Loucy (cell line): ENCODE measurements around the gene SHROOM3.

Experiments used
- H2AFZ ChIP-seq: fragments of 200-600 bp; sonication (generic); 2 replicates; pipeline ENCODE4 v1.6.0; 2016; ENCODE audit warnings: antibody characterized with exemption, mild to moderate bottlenecking, low read length, moderate library complexity
- H3F3A ChIP-seq: fragments of 200-600 bp; 2 replicates; pipeline ENCODE4 v1.6.0; 2016; ENCODE audit warnings: antibody characterized with exemption, low read depth, mild to moderate bottlenecking
- H3K27me3 ChIP-seq: fragments of 200-600 bp; sonication (generic); 2 replicates; pipeline ENCODE4 v1.6.1; 2014; ENCODE audit warnings: low read length, mild to moderate bottlenecking; ENCODE audit not compliant: insufficient read depth, poor library complexity, severe bottlenecking
- H3K36me3 ChIP-seq: fragments of 200-600 bp; sonication (generic); 2 replicates; pipeline ENCODE4 v1.6.1; 2016; ENCODE audit warnings: low read length; ENCODE audit not compliant: insufficient read depth
- H3K4me1 ChIP-seq: fragments of 200-600 bp; sonication (generic); 2 replicates; pipeline ENCODE4 v1.5.1; 2014; ENCODE audit warnings: low read length, mild to moderate bottlenecking; ENCODE audit not compliant: insufficient read depth, poor library complexity, severe bottlenecking
- H3K4me2 ChIP-seq: fragments of 200-600 bp; sonication (generic); 2 replicates; pipeline ENCODE4 v1.6.0; 2014; ENCODE audit warnings: antibody characterized with exemption, low read length, low read depth, mild to moderate bottlenecking; ENCODE audit not compliant: poor library complexity, severe bottlenecking
- H3K4me3 ChIP-seq: fragments of 200-600 bp; sonication (generic); 2 replicates; pipeline ENCODE4 v1.5.1; 2014; ENCODE audit warnings: low read length, mild to moderate bottlenecking, mixed read lengths; ENCODE audit not compliant: poor library complexity, severe bottlenecking
- H3K79me2 ChIP-seq: fragments of 200-600 bp; sonication (generic); 2 replicates; pipeline ENCODE4 v1.6.1; 2014; ENCODE audit warnings: low read length; ENCODE audit not compliant: insufficient read depth
- H3K9ac ChIP-seq: fragments of 200-600 bp; sonication (generic); 2 replicates; pipeline ENCODE4 v1.6.0; 2014; ENCODE audit warnings: mild to moderate bottlenecking, low read depth, low read length, moderate library complexity; ENCODE audit not compliant: poor library complexity, severe bottlenecking
- H3K9me2 ChIP-seq: fragments of 200-600 bp; sonication (generic); replicated peaks from 2 replicates; pipeline ENCODE4 v1.6.1; 2016; ENCODE audit warnings: low read depth, low read length, mixed read lengths
- H3K9me3 ChIP-seq: fragments of 200-600 bp; sonication (generic); 2 replicates; pipeline ENCODE4 v1.6.1; 2014; ENCODE audit warnings: mild to moderate bottlenecking, antibody characterized with exemption, low read length, low read depth; ENCODE audit not compliant: insufficient read depth
- H4K20me1 ChIP-seq: fragments of 200-600 bp; sonication (generic); 2 replicates; pipeline ENCODE4 v1.6.0; 2014; ENCODE audit warnings: antibody characterized with exemption, low read length, mild to moderate bottlenecking; ENCODE audit not compliant: insufficient read depth, poor library complexity, severe bottlenecking
- EZH2phosphoT487 ChIP-seq: fragments of 200-600 bp; IDR thresholded peaks from 2 replicates; pipeline ENCODE4 v1.6.1; 2018; ENCODE audit warnings: antibody characterized with exemption, mild to moderate bottlenecking, moderate library complexity, borderline replicate concordance
- TF ChIP-seq, protein P1 (sequence below): fragments of 200-600 bp; sonication (generic); conservative IDR thresholded peaks from 2 replicates; pipeline ENCODE4 v1.5.1; 2014; ENCODE audit warnings: mild to moderate bottlenecking, antibody characterized with exemption, low read length

SHROOM3 gene

DNA sequence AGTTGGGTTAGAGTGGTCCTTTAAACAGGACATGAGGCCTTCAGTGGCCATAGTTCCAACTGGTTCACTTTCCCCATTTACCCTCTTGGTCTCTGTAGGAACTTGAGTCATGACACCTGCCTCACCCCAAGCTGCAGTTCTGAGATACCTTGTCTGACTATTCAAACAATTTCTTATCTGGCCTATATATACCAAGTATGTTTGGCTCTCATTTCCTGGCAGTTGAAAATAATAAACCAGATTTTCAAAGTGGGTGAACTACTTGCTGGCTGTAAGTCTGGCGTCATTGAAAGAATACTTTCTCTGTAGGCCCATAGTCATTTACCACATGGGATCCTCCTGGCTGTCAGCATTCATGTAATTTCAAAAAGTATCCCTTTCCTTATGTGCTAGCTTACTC is 228.8 kb downstream of the SHROOM3 start:
- TF ChIP-seq, protein P1, sequence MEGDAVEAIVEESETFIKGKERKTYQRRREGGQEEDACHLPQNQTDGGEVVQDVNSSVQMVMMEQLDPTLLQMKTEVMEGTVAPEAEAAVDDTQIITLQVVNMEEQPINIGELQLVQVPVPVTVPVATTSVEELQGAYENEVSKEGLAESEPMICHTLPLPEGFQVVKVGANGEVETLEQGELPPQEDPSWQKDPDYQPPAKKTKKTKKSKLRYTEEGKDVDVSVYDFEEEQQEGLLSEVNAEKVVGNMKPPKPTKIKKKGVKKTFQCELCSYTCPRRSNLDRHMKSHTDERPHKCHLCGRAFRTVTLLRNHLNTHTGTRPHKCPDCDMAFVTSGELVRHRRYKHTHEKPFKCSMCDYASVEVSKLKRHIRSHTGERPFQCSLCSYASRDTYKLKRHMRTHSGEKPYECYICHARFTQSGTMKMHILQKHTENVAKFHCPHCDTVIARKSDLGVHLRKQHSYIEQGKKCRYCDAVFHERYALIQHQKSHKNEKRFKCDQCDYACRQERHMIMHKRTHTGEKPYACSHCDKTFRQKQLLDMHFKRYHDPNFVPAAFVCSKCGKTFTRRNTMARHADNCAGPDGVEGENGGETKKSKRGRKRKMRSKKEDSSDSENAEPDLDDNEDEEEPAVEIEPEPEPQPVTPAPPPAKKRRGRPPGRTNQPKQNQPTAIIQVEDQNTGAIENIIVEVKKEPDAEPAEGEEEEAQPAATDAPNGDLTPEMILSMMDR = no peak
- TF ChIP-seq EZH2phosphoT487 = no peak
- H3K27me3 ChIP-seq = no peaks in the 10 kb centered on the region
- peak overlapping the region; percentile 21 for H3K4me2 ChIP-seq
- no peaks in the 10 kb centered on the region for H4K20me1 ChIP-seq
- H3K4me3 ChIP-seq = no peak overlapping the region
- no peaks in the 10 kb centered on the region for H3F3A ChIP-seq
- H3K36me3 ChIP-seq = no peaks in the 10 kb centered on the region
- no peaks in the 10 kb centered on the region for H3K9me3 ChIP-seq
- peak overlapping the region; percentile 29; the same call in 1 of the 2 replicates for H2AFZ ChIP-seq
- H3K9ac ChIP-seq = peak overlapping the region; percentile 30
- H3K9me2 ChIP-seq = no peaks in the 10 kb centered on the region
- H3K79me2 ChIP-seq = no peaks in the 10 kb centered on the region
- H3K4me1 ChIP-seq = peaks cover 42% of the 10 kb centered on the region

DNA sequence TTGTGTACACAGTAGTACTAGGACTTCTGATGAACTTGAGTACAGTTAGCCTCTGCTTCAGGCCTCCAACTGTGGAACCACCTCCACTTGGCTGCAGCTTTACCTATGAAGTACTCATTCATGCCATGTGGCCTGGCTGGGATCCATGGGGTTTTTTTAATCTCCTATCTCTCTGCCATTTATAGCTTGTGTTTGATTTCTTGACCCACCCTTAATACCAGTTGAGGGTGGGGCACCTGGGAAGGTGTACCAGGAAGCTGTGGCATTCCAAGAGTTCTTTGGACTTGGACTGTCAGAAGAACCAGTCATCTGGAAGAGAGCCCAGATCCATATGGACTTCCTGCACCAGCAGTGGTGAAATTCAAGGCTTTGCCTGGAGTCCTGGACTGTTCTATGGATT is 230.1 kb downstream of the SHROOM3 start:
- no peak overlapping the region for H3K9ac ChIP-seq
- no peak overlapping the region for H2AFZ ChIP-seq
- no peak overlapping the region for H3K4me2 ChIP-seq

DNA sequence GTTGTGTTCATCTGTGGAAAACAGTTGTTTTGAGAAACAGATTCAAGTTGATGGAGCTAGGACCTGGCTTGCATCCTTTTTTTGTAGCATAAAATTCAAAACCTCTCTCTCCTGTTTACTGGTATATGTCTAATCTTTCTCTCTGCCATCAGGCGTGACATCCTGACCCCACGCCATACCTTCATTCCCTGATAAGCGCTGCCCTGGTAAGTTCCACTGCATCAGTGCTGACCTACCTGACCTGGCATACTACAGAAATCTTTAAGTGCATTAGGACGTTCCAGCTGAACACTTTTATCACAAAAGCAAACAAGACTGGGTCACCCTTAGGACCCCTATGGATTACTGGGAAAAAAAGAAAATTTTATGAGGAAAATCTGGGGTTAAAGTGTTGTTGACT is 230.7 kb downstream of the SHROOM3 start:
- peaks cover 42% of the 10 kb centered on the region for H3K4me1 ChIP-seq
- H3K36me3 ChIP-seq = no peaks in the 10 kb centered on the region
- no peak overlapping the region for H3K4me3 ChIP-seq

More for the DNA sequence above, 230.1 kb downstream of the SHROOM3 start:
- Histone ChIP-seq H3K9me2 (no peaks in the 10 kb centered on the region), H3K36me3 (no peaks in the 10 kb centered on the region), H3K79me2 (no peaks in the 10 kb centered on the region), H3K4me1 (peaks cover 42% of the 10 kb centered on the region), H3K4me3 (no peak overlapping the region), H4K20me1 (no peaks in the 10 kb centered on the region), H3K27me3 (no peaks in the 10 kb centered on the region), H3F3A (no peaks in the 10 kb centered on the region), H3K9me3 (no peaks in the 10 kb centered on the region)
- TF ChIP-seq, protein P1 = no peak
- no peak for TF ChIP-seq EZH2phosphoT487

More for the DNA sequence above, 230.7 kb downstream of the SHROOM3 start:
- Histone ChIP-seq H3K27me3 (no peaks in the 10 kb centered on the region), H3K4me2 (no peak overlapping the region), H4K20me1 (no peaks in the 10 kb centered on the region), H3F3A (no peaks in the 10 kb centered on the region), H2AFZ (no peak overlapping the region), H3K9me2 (no peaks in the 10 kb centered on the region), H3K9me3 (no peaks in the 10 kb centered on the region), H3K79me2 (no peaks in the 10 kb centered on the region), H3K9ac (no peak overlapping the region)
- TF ChIP-seq, protein P1 = no peak
- no peak for TF ChIP-seq EZH2phosphoT487
